ENCODE measurements around the gene RELT.

RELT gene, protein sequence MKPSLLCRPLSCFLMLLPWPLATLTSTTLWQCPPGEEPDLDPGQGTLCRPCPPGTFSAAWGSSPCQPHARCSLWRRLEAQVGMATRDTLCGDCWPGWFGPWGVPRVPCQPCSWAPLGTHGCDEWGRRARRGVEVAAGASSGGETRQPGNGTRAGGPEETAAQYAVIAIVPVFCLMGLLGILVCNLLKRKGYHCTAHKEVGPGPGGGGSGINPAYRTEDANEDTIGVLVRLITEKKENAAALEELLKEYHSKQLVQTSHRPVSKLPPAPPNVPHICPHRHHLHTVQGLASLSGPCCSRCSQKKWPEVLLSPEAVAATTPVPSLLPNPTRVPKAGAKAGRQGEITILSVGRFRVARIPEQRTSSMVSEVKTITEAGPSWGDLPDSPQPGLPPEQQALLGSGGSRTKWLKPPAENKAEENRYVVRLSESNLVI

GRCh38 chr11:73376160-73376802 lies at the start of gene RELT:
RELT (plus strand) TSS chr11:73376399; CDS start chr11:73389137, 12,738 bp downstream.
- peak; percentile 91 for DNase-seq (ENCODE audit: low read depth)

GRCh38 chr11:73326929-73327811 lies 49.0 kb upstream of the RELT start:
- no peak for DNase-seq (ENCODE audit: low read depth)

DNA sequence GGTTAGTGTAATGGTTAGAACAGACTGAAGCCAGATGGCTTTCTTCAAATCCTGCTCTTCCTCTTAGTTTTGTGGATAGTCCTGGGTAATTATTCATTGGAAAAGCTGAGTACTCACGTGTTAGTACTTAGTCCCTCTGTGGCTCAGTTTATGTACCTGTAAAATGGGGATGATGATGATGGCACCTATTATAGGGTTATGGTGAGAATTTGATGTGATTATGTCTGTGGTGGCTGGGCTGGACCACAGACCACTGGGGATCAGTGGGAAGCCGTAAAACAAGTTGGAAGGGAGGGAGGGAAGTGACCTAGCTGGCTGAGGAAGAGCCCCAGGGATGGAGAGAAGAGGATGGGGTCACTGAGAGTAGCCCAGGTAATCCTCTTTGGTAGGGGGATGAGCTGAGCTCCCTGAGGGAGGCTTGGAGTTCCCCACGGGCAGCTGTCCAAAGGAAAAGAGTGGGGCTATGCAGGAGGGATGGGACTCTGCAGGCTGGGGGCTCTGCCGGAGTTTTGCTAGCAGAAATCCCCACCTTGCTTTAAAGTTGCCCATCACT lies 48.3 kb upstream of the RELT start:
- no peak for DNase-seq (ENCODE audit: low read depth)

GRCh38 chr11:73330569-73331093 lies 45.6 kb upstream of the RELT start:
- DNase-seq (ENCODE audit: low read depth), result no peak

DNA sequence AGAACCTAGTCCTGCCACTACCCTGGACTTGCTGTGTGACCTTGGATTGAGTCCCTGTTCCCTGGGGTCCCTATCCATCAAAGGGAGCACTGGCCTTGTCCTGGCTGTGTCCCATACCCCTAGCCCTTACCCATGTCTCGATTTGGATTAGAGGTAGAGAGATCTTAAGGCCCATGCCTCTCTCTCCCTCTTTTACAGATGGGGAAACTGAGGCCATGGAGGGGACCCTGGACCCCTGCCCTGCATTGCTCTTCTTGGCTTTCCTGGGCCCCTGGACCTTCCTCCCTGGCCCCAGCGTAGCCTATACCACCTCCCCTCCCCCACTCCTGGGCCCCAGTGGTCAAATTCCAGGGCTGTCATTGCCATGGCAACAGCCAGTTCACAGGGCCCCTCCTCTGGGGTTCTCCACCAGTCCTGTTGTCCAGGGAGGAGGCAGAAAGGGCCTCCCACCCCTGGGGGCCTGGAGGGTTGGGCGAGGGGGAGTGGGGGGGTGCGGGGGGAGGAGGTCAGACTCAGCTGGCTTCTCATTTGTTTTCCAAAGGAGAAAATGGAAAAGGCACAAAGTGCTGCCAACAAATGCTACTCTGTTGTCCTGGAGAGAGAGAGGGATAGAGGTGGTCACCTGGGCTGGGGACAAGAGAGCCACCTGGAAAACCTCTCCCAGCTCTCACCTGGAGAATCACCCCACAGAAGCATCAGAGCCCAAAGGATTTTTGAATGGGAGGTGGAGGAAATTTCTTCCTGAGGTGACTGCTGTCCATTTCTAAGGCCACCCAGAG lies 44.9 kb upstream of the RELT start:
- DNase-seq (ENCODE audit: low read depth), result no peak

DNA sequence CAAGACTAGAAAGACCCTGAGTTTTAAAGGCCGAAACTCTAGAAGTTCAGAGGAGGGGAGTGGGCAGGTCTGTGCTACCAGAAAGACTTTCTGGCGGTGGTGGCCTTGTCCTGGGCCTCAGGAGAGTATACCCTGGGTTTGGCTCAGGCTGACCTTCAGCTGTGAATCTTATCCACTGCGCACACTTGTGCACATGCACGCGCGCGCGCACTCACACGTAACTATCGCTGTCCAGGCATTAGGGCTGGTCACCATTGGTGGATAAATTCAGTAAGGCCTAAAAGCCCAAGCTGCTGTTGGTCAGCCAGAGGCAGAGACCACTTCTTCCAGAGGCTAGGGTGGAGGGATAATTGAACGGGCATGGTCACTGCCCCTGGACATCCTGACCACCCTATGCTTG lies 43.0 kb upstream of the RELT start:
- DNase-seq (ENCODE audit: low read depth), result no peak

DNA sequence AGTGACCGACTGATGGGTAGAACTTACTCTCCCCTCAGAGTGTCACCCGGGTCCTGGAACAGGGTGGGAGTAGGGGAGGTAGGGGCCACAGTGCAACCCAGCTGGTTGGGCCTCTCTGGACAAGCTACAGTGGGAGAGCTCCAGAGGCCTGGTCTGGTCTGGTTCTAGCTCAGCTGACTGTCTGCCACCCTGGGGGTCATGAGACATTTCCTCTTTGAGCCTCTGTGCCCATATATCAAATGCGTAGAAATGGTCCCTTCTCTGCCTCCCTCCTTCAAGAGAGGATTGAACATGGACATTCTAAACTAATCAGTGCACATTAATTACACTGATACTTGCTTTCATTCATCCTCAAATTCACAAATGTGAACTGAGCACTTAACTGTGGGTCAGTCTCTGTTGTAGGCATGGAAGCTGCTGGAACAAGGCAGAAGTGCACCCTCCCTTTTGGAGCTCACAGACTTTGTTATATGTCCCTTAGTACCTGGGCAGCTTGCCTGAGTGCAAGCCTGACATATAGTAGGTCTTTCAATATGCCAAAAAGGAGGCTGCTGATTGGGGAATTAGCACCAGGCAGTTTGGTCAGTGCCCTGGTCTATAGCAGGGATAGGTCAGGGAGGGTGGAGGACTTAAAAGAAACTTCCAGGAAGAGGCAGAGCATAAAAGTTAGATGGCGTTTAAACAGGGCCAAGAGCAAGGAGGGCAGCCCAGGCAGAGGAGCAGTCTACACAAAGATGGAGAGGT lies 42.4 kb upstream of the RELT start:
- no peak for DNase-seq (ENCODE audit: low read depth)

- DNase-seq (ENCODE audit: low read depth), result no peak
Observed at GRCh38 chr11:73334384-73335203, 41.6 kb upstream of the RELT start.

DNA sequence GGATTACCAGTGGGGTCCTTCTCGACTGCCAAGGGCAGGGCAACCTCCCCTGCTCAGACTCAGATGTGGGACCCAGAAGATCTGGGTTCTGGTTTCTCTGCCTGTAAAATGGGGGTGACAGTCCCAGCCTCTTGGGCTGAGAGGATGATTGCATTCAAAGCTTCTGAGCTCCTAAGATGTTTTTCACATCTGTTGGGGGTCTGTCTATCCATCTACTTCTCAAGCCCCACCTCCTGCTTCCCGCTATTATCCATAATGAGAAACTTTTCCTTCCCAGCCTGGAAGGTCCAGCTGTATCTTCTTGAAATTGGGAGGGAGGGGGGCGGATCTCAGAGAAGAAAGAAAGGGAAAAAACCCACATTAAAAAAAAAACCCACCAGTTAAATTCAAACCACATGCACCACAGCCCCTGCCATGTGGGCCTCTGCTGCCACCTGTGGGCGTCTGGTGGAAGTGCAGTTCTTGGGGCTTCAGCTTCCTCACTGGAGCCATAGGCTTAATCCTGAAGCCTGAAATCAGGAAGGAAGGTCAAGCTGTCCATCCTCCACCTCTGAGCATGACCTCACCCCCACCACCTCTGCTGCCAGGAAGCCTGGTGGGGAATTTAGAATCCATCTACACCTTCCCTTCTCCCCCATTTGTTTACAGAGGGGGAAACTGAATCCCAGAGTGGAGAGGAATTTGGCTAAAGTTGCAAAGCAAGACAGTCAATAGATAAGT lies 40.8 kb upstream of the RELT start:
- peak; percentile 63 for DNase-seq (ENCODE audit: low read depth)

GRCh38 chr11:73337846-73338245 lies 38.4 kb upstream of the RELT start:
- DNase-seq (ENCODE audit: low read depth), result no peak

DNA sequence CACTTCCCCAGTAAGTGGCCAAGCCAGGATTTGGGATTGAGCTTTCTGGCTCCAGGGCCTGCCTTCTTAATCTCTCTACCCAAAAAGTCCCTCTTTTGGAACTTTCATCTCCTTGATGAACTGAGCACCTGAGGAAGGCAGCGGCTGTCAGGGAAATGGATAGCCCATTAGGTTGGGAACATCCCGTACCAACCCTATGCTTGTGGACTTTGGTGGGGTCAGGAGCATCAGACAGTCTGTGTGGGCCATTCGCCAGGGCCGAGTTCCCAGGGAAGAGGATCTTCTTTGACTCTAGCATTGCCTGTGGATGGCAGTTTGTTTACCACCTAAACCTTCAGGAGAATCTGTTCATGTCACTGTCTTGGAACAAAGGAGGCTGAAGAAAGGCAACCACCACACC lies 37.9 kb upstream of the RELT start:
- no peak for DNase-seq (ENCODE audit: low read depth)

GRCh38 chr11:73340164-73340563 lies 36.0 kb upstream of the RELT start:
- no peak for DNase-seq (ENCODE audit: low read depth)

- no peak for DNase-seq (ENCODE audit: low read depth)
Observed at GRCh38 chr11:73342633-73343032, 33.6 kb upstream of the RELT start.

DNA sequence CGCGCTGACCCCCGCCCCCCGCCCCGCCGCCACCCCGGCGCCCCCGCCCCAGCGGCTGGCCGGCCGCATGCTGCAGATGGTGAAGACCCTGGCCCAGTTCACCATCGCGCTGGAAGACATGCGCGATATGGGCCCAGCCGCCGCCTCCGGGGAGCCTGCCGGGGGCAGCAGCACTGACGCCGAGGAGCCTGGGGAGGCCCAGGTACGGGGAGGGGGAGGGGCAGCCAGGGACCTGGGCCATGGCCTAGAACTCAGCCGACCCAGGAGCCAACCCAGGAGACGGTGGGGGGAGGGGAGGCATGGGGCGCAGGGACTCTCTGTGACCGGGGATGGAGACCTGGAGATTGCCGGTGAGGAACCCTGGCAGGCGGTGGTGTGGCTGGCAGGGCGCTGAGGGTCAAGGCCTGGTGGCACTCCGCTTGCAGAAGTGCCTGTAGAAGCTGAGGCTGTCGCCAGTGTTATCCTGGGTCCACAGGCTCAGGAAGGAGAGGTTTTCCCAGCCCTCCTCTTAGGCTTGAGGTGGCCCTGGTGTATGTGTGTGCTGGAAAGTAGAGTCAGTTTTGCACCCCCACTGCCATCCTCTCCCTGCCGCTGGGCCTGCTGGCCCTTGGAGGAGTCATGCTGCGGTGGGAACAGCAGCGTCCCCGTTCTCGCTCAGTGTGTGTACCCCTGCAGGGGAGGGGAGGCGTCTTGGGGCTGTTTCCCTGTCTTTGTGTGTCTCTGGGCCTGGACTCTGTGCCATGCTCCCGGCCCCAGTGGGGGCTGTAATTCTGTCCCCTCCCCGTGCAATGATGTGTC lies 32.9 kb upstream of the RELT start:
- no peak for DNase-seq (ENCODE audit: low read depth)

DNA sequence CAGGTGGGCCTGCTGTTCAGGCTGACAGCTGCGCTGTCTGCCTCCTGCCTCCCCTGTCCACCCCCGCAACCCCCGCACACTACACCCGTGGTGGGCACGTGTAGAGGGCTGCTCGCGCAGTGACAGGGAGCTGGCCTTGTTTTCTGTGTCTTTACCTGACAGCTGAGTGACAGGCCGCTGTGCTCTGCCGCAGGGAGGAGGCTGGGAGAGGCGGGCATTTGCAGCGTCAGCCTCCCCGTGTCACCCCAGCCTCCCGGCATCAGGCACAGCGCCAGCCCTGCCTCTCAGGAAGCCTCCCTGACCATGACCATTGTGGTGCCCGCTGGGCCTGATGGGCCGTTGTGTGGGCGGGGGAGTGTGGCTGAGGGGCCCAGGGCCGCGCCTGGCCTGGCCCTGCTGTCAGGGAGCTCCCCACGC lies 32.0 kb upstream of the RELT start:
- no peak for DNase-seq (ENCODE audit: low read depth)

DNA sequence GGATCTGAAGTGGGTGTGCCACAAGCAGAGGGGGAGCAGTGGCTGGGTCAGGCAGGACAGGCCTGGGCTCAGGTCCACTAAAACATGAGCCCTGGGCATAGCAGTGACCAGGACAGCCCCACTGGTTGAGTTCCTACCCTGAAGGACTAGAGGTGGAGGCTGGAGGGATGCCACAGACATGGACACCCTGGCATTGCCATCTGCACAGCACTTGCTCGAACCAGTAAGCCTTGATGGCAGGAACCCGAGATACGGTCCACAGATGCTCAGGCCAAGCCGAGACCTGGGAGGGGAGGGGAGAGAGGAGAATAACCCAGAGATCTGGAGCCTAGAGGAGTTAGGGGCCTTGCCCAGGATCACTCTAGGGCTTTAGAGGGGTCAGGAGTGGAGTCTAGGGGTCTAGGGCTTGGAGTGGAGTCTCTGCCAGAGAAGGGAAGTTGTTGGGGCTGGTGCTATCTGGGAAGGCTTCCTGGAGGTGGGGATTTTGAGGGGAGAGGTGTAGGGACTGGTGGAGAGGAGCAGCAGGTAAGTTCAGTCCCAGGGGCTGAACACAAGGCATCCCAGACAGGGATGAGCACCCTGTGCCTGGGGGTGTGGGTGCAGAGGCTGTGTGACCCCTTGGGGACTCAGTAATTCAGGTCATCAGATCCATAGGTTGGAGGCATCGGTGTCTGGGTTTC lies 30.6 kb upstream of the RELT start:
- DNase-seq (ENCODE audit: low read depth), result no peak

DNA sequence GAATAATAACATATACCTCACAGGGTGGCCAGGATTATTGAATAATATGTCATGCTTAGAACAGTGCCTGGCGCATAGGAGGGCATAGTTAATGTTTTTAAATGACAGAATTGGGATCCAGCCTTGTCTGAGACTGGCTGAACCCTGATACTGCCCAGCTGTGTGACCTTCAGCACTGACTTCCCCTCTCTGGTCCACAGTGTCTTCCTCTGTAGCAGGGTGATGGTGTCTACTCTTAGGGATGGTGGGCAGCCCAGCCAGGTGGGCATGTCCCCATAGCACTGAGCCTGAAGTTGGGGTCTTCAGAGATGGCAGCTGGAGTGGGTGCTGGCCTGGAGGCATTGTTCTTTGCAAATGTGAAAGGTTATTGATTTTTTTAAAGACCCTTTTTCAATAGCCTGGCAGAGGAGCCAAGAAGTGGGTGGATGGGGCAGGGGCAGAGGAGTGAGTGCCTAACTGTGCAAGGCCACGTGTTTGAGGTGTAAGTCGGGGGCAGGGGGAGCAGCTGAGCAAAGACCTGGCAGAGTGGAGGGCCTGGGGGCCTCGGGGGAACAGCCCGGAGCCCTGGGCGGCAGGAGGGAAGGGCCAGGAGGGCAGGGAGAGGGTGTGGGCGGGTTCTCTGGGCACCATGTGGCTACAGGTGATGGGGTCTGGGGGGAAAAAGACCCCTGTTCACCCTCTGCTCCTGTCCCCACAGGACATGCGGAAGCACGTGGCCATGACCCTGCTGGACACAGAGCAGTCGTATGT lies 29.8 kb upstream of the RELT start:
- no peak for DNase-seq (ENCODE audit: low read depth)

Data from activated T-cell treated with anti-CD3 and anti-CD28 coated beads for 24 hours (primary cell).